Parathyroid adenoma (tissue), 2 donors: ENCODE data around the gene LAD1.

Experiments
- H2AFZ ChIP-seq: fragments of 300-600 bp; sonication (generic); one replicate; pipeline ENCODE4 v1.7.0; 2017; ENCODE audit warnings: antibody characterized with exemption, mild to moderate bottlenecking
- H3K27ac ChIP-seq: fragments of 300-600 bp; sonication (generic); one replicate; pipeline ENCODE4 v1.7.0; 2017
- H3K27me3 ChIP-seq: fragments of 300-600 bp; sonication (generic); one replicate; pipeline ENCODE4 v1.7.0; 2017; ENCODE audit warnings: low read length; ENCODE audit not compliant: control insufficient read depth, insufficient read depth
- H3K36me3 ChIP-seq: fragments of 300-600 bp; sonication (generic); one replicate; pipeline ENCODE4 v1.7.0; 2017; ENCODE audit warnings: low read length; ENCODE audit not compliant: control insufficient read depth, insufficient read depth
- H3K4me1 ChIP-seq: fragments of 300-600 bp; sonication (generic); one replicate; pipeline ENCODE4 v1.7.0; 2017; ENCODE audit warnings: control low read depth
- H3K4me2 ChIP-seq: fragments of 300-600 bp; sonication (generic); one replicate; pipeline ENCODE4 v1.7.0; 2017; ENCODE audit warnings: low read length
- H3K4me3 ChIP-seq: fragments of 300-600 bp; sonication (generic); one replicate; pipeline ENCODE4 v1.7.0; 2017; ENCODE audit warnings: low read depth, low read length
- H3K79me2 ChIP-seq: fragments of 300-600 bp; sonication (generic); one replicate; pipeline ENCODE4 v1.7.0; 2017; ENCODE audit warnings: control low read depth
- H3K9ac ChIP-seq: fragments of 300-600 bp; sonication (generic); one replicate; pipeline ENCODE4 v1.7.0; 2017; ENCODE audit warnings: mild to moderate bottlenecking
- H3K9me3 ChIP-seq: fragments of 300-600 bp; sonication (generic); one replicate; pipeline ENCODE4 v1.7.0; 2017; ENCODE audit warnings: low read length; ENCODE audit not compliant: control insufficient read depth
- TF ChIP-seq, protein P1 (sequence below): fragments of 300-600 bp; sonication (generic); IDR thresholded peaks from one replicate; pipeline ENCODE4 v1.7.0; 2017; ENCODE audit warnings: antibody characterized with exemption, mild to moderate bottlenecking
- donor health status: primary hyperparathyroidism.

The LAD1 gene

GRCh38 chr1:201430776-201431175 lies 31.7 kb upstream of the LAD1 start:
- H3K4me1 ChIP-seq, result no peaks in the 10 kb centered on the region
- no peak overlapping the region for H3K27ac ChIP-seq
- H3K4me2 ChIP-seq, result no peak overlapping the region

DNA sequence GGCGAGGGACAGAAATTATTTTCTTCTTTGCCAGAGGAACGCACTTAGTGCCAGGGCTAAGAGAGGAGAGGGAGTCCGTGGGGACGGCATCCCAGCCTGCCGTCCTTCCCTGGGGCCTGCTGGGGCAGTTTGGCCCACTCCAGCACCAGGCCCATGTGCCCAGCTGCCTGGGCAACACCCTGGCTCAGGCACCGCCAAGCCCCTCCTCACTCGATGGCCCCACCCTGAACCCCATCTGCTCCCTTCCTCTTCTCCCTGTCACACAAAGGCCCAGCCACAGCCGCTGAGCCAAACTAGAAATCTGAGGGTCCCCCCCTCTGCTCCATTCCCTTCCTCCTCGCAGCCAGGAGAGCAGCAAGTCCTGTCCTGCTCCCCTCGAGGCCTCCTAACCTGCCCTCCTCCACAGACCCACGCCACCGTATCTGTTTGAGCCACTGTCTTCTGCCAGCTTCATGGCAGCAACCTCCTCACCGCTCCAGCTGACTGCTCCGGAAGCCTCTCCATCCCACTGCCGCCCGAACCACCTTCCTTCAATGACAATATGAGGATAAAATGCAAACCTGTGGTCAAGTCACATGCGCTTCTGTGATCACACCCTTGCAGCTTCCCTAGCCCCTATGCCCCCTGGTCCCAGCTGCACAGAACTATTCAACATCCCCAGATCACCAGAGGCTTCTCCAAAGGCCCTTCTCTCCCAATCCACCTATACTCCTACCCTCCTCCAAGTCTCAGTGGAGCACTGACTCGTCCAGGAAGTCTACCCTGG lies 30.8 kb upstream of the LAD1 start:
- Histone ChIP-seq H3K4me1 (no peaks in the 10 kb centered on the region), H2AFZ (no peak overlapping the region), H3K9me3 (no peaks in the 10 kb centered on the region), H3K4me2 (no peak overlapping the region), H3K4me3 (no peak overlapping the region), H3K27ac (no peak overlapping the region), H3K79me2 (no peaks in the 10 kb centered on the region), H3K36me3 (no peaks in the 10 kb centered on the region), H3K9ac (no peak overlapping the region), H3K27me3 (no peaks in the 10 kb centered on the region)
- TF ChIP-seq, protein P1, sequence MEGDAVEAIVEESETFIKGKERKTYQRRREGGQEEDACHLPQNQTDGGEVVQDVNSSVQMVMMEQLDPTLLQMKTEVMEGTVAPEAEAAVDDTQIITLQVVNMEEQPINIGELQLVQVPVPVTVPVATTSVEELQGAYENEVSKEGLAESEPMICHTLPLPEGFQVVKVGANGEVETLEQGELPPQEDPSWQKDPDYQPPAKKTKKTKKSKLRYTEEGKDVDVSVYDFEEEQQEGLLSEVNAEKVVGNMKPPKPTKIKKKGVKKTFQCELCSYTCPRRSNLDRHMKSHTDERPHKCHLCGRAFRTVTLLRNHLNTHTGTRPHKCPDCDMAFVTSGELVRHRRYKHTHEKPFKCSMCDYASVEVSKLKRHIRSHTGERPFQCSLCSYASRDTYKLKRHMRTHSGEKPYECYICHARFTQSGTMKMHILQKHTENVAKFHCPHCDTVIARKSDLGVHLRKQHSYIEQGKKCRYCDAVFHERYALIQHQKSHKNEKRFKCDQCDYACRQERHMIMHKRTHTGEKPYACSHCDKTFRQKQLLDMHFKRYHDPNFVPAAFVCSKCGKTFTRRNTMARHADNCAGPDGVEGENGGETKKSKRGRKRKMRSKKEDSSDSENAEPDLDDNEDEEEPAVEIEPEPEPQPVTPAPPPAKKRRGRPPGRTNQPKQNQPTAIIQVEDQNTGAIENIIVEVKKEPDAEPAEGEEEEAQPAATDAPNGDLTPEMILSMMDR, result no peak

More at GRCh38 chr1:201430776-201431175, 31.7 kb upstream of the LAD1 start:
- no peaks in the 10 kb centered on the region for H3K9me3 ChIP-seq
- H3K9ac ChIP-seq, result no peak overlapping the region
- H3K79me2 ChIP-seq, result no peaks in the 10 kb centered on the region
- H2AFZ ChIP-seq, result no peak overlapping the region
- no peak overlapping the region for H3K4me3 ChIP-seq
- no peaks in the 10 kb centered on the region for H3K36me3 ChIP-seq
- TF ChIP-seq, protein P1, result no peak
- H3K27me3 ChIP-seq, result no peaks in the 10 kb centered on the region

GRCh38 chr1:201427963-201428362 lies 28.8 kb upstream of the LAD1 start:
- H2AFZ ChIP-seq, result no peak overlapping the region
- no peaks in the 10 kb centered on the region for H3K9me3 ChIP-seq
- no peak overlapping the region for H3K27ac ChIP-seq

DNA sequence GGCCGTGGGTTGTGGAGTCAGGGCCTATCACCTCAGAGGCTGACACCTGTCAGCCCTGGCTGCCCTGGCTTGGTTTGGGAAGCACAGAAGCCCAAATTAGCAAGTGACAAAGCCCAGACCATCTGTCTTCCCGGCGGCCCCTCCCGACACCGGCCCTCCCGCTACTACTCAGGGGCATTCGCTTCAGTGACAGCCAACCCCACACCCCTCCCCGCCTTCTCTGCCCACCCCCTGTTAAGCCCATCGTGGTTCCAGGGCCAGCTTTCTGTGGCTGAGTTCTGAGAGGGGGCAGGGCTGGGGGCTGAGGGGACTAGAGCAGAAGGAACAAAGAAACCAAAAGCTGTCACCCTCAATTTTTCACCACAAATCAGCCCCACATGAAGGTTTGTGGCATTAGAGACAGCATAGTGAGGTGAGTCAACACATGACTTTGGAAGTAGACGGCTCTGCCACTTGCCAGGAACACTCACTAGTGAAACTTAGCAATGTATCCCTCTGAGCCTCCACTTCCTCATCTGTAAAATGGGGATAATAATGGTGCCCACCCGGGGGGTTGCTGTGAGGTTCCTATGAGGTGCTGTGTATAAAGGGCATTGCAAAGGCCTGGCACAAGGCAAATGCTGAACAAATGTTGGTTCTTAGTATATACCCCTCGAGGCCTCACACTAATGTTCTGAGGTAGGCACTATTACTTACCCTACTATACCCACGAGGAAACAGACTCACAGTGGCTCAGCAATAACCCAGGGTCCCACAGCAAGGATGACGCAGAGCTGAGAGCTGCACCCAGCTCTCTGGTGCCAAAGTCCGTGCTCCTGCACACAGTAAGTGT lies 27.6 kb upstream of the LAD1 start:
- no peak overlapping the region for H2AFZ ChIP-seq
- no peaks in the 10 kb centered on the region for H3K79me2 ChIP-seq
- no peak overlapping the region for H3K9ac ChIP-seq
- H3K4me3 ChIP-seq, result no peak overlapping the region
- H3K27ac ChIP-seq, result no peak overlapping the region
- no peaks in the 10 kb centered on the region for H3K27me3 ChIP-seq
- TF ChIP-seq, protein P1, result no peak
- no peaks in the 10 kb centered on the region for H3K9me3 ChIP-seq
- no peaks in the 10 kb centered on the region for H3K36me3 ChIP-seq
- H3K4me2 ChIP-seq, result no peak overlapping the region
- H3K4me1 ChIP-seq, result no peaks in the 10 kb centered on the region

More at GRCh38 chr1:201427963-201428362, 28.8 kb upstream of the LAD1 start:
- no peaks in the 10 kb centered on the region for H3K4me1 ChIP-seq
- no peaks in the 10 kb centered on the region for H3K27me3 ChIP-seq
- TF ChIP-seq, protein P1, result no peak
- H3K79me2 ChIP-seq, result no peaks in the 10 kb centered on the region
- no peak overlapping the region for H3K4me3 ChIP-seq
- no peaks in the 10 kb centered on the region for H3K36me3 ChIP-seq
- H3K4me2 ChIP-seq, result no peak overlapping the region
- no peak overlapping the region for H3K9ac ChIP-seq
